ENCODE results near the gene MAP4K3. TPM values are rescaled to one million over a fixed set of nuclear protein-coding genes. Genes with fewer than 3 reads are reported as not detected.
A peak's percentile ranks its signal among the peaks of the same experiment; 100 is the strongest.

MAP4K3 gene
- total RNA-seq, 1 experiment from 2014 or later: 26.6 TPM

DNA sequence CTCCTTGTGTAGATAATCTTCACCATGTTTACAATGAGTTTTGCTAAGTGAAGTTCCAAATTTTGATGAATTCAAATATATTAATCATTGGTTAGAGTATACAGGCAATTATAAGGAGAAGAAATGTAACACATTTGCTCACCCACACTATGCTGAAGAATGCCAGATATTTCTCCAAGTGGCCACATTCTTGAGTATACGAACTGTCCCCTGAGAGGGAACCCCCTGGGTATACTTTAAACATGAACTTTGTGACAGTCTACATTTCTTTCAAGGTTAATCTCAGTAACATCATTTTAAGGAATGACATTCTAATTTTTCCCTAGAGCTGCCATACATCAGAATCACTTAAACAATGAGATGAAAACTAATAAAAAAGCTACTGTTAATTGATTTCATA, 153.5 kb downstream of the MAP4K3 start:
- intact Hi-C loops (cut with micrococcal nuclease; ENCODE audit: unreplicated experiment): no loop called here
- BruUV-seq (replicated peaks): TSS peak; percentile 27
- no peak overlapping the region for H3K27ac ChIP-seq (ENCODE audit: low read length)
- TF ChIP-seq TCF7L2 (IDR thresholded peaks at IDR 0.05; ENCODE audit: low read depth, low read length): no peak
- TF ChIP-seq, protein P1, sequence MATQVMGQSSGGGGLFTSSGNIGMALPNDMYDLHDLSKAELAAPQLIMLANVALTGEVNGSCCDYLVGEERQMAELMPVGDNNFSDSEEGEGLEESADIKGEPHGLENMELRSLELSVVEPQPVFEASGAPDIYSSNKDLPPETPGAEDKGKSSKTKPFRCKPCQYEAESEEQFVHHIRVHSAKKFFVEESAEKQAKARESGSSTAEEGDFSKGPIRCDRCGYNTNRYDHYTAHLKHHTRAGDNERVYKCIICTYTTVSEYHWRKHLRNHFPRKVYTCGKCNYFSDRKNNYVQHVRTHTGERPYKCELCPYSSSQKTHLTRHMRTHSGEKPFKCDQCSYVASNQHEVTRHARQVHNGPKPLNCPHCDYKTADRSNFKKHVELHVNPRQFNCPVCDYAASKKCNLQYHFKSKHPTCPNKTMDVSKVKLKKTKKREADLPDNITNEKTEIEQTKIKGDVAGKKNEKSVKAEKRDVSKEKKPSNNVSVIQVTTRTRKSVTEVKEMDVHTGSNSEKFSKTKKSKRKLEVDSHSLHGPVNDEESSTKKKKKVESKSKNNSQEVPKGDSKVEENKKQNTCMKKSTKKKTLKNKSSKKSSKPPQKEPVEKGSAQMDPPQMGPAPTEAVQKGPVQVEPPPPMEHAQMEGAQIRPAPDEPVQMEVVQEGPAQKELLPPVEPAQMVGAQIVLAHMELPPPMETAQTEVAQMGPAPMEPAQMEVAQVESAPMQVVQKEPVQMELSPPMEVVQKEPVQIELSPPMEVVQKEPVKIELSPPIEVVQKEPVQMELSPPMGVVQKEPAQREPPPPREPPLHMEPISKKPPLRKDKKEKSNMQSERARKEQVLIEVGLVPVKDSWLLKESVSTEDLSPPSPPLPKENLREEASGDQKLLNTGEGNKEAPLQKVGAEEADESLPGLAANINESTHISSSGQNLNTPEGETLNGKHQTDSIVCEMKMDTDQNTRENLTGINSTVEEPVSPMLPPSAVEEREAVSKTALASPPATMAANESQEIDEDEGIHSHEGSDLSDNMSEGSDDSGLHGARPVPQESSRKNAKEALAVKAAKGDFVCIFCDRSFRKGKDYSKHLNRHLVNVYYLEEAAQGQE (IDR thresholded peaks at IDR 0.05; ENCODE audit: insufficient read depth in 1 of 2, low read depth in 2 of 2, low read length in 1 of 2): no peak
- TF ChIP-seq SIN3A (IDR thresholded peaks at IDR 0.05; ENCODE audit: borderline replicate concordance, insufficient read depth, low read depth, low read length): no peak
- no peak for TF ChIP-seq POLR2AphosphoS5 (IDR thresholded peaks at IDR 0.05; ENCODE audit: low read depth, low read length)
- TF ChIP-seq, protein P2, sequence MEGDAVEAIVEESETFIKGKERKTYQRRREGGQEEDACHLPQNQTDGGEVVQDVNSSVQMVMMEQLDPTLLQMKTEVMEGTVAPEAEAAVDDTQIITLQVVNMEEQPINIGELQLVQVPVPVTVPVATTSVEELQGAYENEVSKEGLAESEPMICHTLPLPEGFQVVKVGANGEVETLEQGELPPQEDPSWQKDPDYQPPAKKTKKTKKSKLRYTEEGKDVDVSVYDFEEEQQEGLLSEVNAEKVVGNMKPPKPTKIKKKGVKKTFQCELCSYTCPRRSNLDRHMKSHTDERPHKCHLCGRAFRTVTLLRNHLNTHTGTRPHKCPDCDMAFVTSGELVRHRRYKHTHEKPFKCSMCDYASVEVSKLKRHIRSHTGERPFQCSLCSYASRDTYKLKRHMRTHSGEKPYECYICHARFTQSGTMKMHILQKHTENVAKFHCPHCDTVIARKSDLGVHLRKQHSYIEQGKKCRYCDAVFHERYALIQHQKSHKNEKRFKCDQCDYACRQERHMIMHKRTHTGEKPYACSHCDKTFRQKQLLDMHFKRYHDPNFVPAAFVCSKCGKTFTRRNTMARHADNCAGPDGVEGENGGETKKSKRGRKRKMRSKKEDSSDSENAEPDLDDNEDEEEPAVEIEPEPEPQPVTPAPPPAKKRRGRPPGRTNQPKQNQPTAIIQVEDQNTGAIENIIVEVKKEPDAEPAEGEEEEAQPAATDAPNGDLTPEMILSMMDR (IDR thresholded peaks at IDR 0.05): no peak
- H3K36me3 ChIP-seq (ENCODE audit: control insufficient read depth, insufficient read depth, low read length): peaks cover 15% of the 10 kb centered on the region
- H3K27me3 ChIP-seq (ENCODE audit: control insufficient read depth, insufficient read depth, low read length): no peaks in the 10 kb centered on the region
- ChIA-PET POLR2A (no interaction called here), CTCF (no interaction called here)
- in situ Hi-C loops (cut with HindIII; ENCODE audit: low pct_unique_long_range_greater_than_20kb, low sequenced_read_pairs): no loop called here
- H3K9me3 ChIP-seq (ENCODE audit: control insufficient read depth, insufficient read depth, low read depth, low read length): no peaks in the 10 kb centered on the region
- H3K4me3 ChIP-seq (ENCODE audit: low read depth in 2 of 2, low read length in 2 of 2): no peak overlapping the region
- no peak for ATAC-seq
- H3K4me1 ChIP-seq (ENCODE audit: control insufficient read depth, insufficient read depth, low read length): no peaks in the 10 kb centered on the region
- no peak for DNase-seq (ENCODE audit: low read depth, low spot score)

DNA sequence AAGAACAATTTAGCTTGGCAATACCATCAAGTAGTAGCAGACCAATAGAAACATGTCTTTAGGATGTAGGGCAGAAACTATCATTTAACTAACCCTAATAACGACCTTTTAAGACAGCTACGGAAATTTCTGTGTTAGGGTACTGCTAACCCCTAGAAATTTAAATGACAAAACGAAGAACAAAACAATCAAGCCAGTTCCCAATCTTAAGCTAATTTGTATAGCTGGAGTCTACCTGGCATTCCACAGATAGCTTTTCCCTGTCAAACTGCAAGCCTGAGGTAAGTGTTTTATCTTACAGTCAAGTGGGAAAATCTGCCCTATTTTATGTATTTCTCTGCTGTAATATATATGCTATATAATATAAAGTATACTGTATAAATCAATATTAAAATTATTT, 155.7 kb downstream of the MAP4K3 start:
- no peaks in the 10 kb centered on the region for H3K9me3 ChIP-seq (ENCODE audit: control insufficient read depth, insufficient read depth, low read depth, low read length)
- no peaks in the 10 kb centered on the region for H3K4me1 ChIP-seq (ENCODE audit: control insufficient read depth, insufficient read depth, low read length)
- BruUV-seq (replicated peaks): no TSS peak
- H3K27me3 ChIP-seq (ENCODE audit: control insufficient read depth, insufficient read depth, low read length): no peaks in the 10 kb centered on the region
- in situ Hi-C loops (cut with HindIII; ENCODE audit: low pct_unique_long_range_greater_than_20kb, low sequenced_read_pairs): no loop called here
- ATAC-seq: no peak
- no peak overlapping the region for H3K27ac ChIP-seq (ENCODE audit: low read length)
- no peak for DNase-seq (ENCODE audit: low read depth, low spot score)
- TF ChIP-seq, protein P2 (IDR thresholded peaks at IDR 0.05): no peak
- TF ChIP-seq, protein P1 (IDR thresholded peaks at IDR 0.05; ENCODE audit: insufficient read depth in 1 of 2, low read depth in 2 of 2, low read length in 1 of 2): no peak
- TF ChIP-seq SIN3A (IDR thresholded peaks at IDR 0.05; ENCODE audit: borderline replicate concordance, insufficient read depth, low read depth, low read length) (no peak), POLR2AphosphoS5 (IDR thresholded peaks at IDR 0.05; ENCODE audit: low read depth, low read length) (no peak), TCF7L2 (IDR thresholded peaks at IDR 0.05; ENCODE audit: low read depth, low read length) (no peak)
- ChIA-PET POLR2A (no interaction called here), CTCF (no interaction called here)
- peaks cover 12% of the 10 kb centered on the region for H3K36me3 ChIP-seq (ENCODE audit: control insufficient read depth, insufficient read depth, low read length)
- no peak overlapping the region for H3K4me3 ChIP-seq (ENCODE audit: low read depth in 2 of 2, low read length in 2 of 2)
- intact Hi-C loops (cut with micrococcal nuclease; ENCODE audit: unreplicated experiment): no loop called here

All from Panc1 (cell line).